H9 (cell line): ENCODE measurements around the gene ZNF784. TPM values are rescaled to one million over a fixed set of nuclear protein-coding genes. Genes with fewer than 3 reads are reported as not detected.

ENCODE experiments used
- DNase-seq: peaks from one replicate; pipeline ENCODE4 v3.0.0-alpha.2; 2017
- H2AFZ ChIP-seq: one replicate; pipeline ENCODE4 v1.6.1; 2013; ENCODE audit warnings: mild to moderate bottlenecking, low read length, control low read depth, moderate library complexity
- H2AK5ac ChIP-seq: 2 replicates; pipeline ENCODE4 v1.6.1; 2013; ENCODE audit warnings: low read length, control low read depth, mixed read lengths; ENCODE audit not compliant: insufficient read length
- H2BK120ac ChIP-seq: one replicate; pipeline ENCODE4 v1.6.1; 2013; ENCODE audit warnings: low read depth, mild to moderate bottlenecking, low read length, control low read depth, inconsistent platforms; ENCODE audit not compliant: poor library complexity, severe bottlenecking
- H2BK12ac ChIP-seq: 2 replicates; pipeline ENCODE4 v1.6.1; 2013; ENCODE audit warnings: low read length, control low read depth, mixed read lengths, low read depth; ENCODE audit not compliant: insufficient read length
- H2BK15ac ChIP-seq: 2 replicates; pipeline ENCODE4 v1.6.1; 2013; ENCODE audit warnings: low read depth, low read length, control low read depth
- H2BK20ac ChIP-seq: one replicate; pipeline ENCODE4 v1.6.1; 2013; ENCODE audit warnings: low read depth, mild to moderate bottlenecking, low read length, control low read depth, inconsistent platforms; ENCODE audit not compliant: poor library complexity, severe bottlenecking
- H2BK5ac ChIP-seq: 2 replicates; pipeline ENCODE4 v1.6.1; 2013; ENCODE audit warnings: low read length, control low read depth, mixed read lengths; ENCODE audit not compliant: insufficient read length
- H3K14ac ChIP-seq: 2 replicates; pipeline ENCODE4 v1.6.1; 2013; ENCODE audit warnings: low read length, control low read depth; ENCODE audit not compliant: insufficient read depth
- H3K18ac ChIP-seq: 2 replicates; pipeline ENCODE4 v1.6.1; 2013; ENCODE audit warnings: low read depth, mild to moderate bottlenecking, mixed read lengths, low read length, control low read depth; ENCODE audit not compliant: insufficient read length
- H3K23ac ChIP-seq: 2 replicates; pipeline ENCODE4 v1.6.1; 2013; ENCODE audit warnings: low read length, control low read depth, mixed read lengths, low read depth; ENCODE audit not compliant: insufficient read length
- H3K23me2 ChIP-seq: 2 replicates; pipeline ENCODE4 v1.6.1; 2013; ENCODE audit warnings: low read depth, mild to moderate bottlenecking, mixed read lengths, low read length, control low read depth; ENCODE audit not compliant: insufficient read length, poor library complexity, severe bottlenecking
- H3K27ac ChIP-seq: 2 replicates; pipeline ENCODE4 v1.5.1; 2013; ENCODE audit warnings: low read length, control low read depth, mixed read lengths, low read depth; ENCODE audit not compliant: insufficient read length
- H3K27me3 ChIP-seq: 2 replicates; pipeline ENCODE4 v1.6.1; 2013; ENCODE audit warnings: low read length, control low read depth, inconsistent platforms; ENCODE audit not compliant: insufficient read depth
- H3K4ac ChIP-seq: 2 replicates; pipeline ENCODE4 v1.6.1; 2013; ENCODE audit warnings: low read depth, mild to moderate bottlenecking, control low read depth, inconsistent platforms, low read length, moderate library complexity
- H3K4me1 ChIP-seq: 2 replicates; pipeline ENCODE4 v1.6.1; 2013; ENCODE audit warnings: low read length, control low read depth, inconsistent platforms; ENCODE audit not compliant: insufficient read depth
- H3K4me2 ChIP-seq: 2 replicates; pipeline ENCODE4 v1.6.1; 2013; ENCODE audit warnings: low read length, control low read depth, mixed read lengths; ENCODE audit not compliant: insufficient read length, insufficient read depth
- H3K56ac ChIP-seq: 2 replicates; pipeline ENCODE4 v1.6.1; 2013; ENCODE audit warnings: low read depth, mild to moderate bottlenecking, mixed read lengths, low read length, control low read depth; ENCODE audit not compliant: insufficient read length
- H3K79me1 ChIP-seq: 2 replicates; pipeline ENCODE4 v1.6.1; 2013; ENCODE audit warnings: low read depth, mild to moderate bottlenecking, moderate library complexity, low read length, control low read depth, inconsistent platforms; ENCODE audit not compliant: insufficient read depth, poor library complexity, severe bottlenecking
- H3K79me2 ChIP-seq: 2 replicates; pipeline ENCODE4 v1.6.1; 2013; ENCODE audit warnings: low read length, control low read depth, inconsistent platforms; ENCODE audit not compliant: insufficient read depth
- H3K9ac ChIP-seq: 2 replicates; pipeline ENCODE4 v1.6.1; 2013; ENCODE audit warnings: low read length, control low read depth, mixed read lengths; ENCODE audit not compliant: insufficient read length; ENCODE audit errors: extremely low read depth
- H3K9me3 ChIP-seq: one replicate; pipeline ENCODE4 v1.6.1; 2013; ENCODE audit warnings: low read depth, low read length, inconsistent platforms; ENCODE audit not compliant: control insufficient read depth
- H3T11ph ChIP-seq: one replicate; pipeline ENCODE4 v1.6.1; 2013; ENCODE audit warnings: mild to moderate bottlenecking, low read length, control low read depth, inconsistent platforms
- H4K20me1 ChIP-seq: one replicate; pipeline ENCODE4 v1.6.1; 2013; ENCODE audit not compliant: control insufficient read depth, insufficient read length, insufficient read depth
- H4K5ac ChIP-seq: 2 replicates; pipeline ENCODE4 v1.6.1; 2013; ENCODE audit warnings: low read depth, mild to moderate bottlenecking, mixed read lengths, low read length, control low read depth; ENCODE audit not compliant: insufficient read length
- H4K8ac ChIP-seq: replicated peaks from 2 replicates; pipeline ENCODE4 v1.6.1; 2013; ENCODE audit warnings: low read length, control low read depth, mixed read lengths, low read depth; ENCODE audit not compliant: insufficient read length
- H4K91ac ChIP-seq: 2 replicates; pipeline ENCODE4 v1.6.1; 2013; ENCODE audit warnings: low read depth, mild to moderate bottlenecking, moderate library complexity, mixed read lengths, low read length, control low read depth; ENCODE audit not compliant: insufficient read length
- H3K27ac Mint-ChIP-seq, 3 experiments: 2 replicates in 2 of 3; 3 replicates in 1 of 3; pipeline ENCODE4 v1.8.0; 2020 to 2021; ENCODE audit warnings: mixed read lengths in 3 of 3, mild to moderate bottlenecking in 1 of 3, moderate library complexity in 1 of 3
- H3K27me3 Mint-ChIP-seq: 2 replicates; pipeline ENCODE4 v1.8.0; 2021; ENCODE audit warnings: low read depth, mild to moderate bottlenecking, moderate library complexity, mixed read lengths
- H3K36me3 Mint-ChIP-seq, 3 experiments: 2 replicates in 2 of 3; 3 replicates in 1 of 3; pipeline ENCODE4 v1.8.0; 2020 to 2021; ENCODE audit warnings: low read depth in 3 of 3, mixed read lengths in 3 of 3; ENCODE audit not compliant: insufficient read depth in 1 of 3
- H3K4me1 Mint-ChIP-seq, 2 experiments: 2 replicates each; pipeline ENCODE4 v1.8.0; 2020; ENCODE audit warnings: mixed read lengths in 2 of 2
- H3K4me3 Mint-ChIP-seq, 2 experiments: 2 replicates in 1 of 2; 3 replicates in 1 of 2; pipeline ENCODE4 v1.8.0; 2020 to 2021; ENCODE audit warnings: mild to moderate bottlenecking in 2 of 2, mixed read lengths in 2 of 2, moderate library complexity in 1 of 2
- H3K9me3 Mint-ChIP-seq, 2 experiments: 2 replicates in 1 of 2; 3 replicates in 1 of 2; pipeline ENCODE4 v1.8.0; 2020; ENCODE audit warnings: mild to moderate bottlenecking in 2 of 2, mixed read lengths in 2 of 2, moderate library complexity in 1 of 2
- CTCF ChIP-seq: fragments of 200-600 bp; sonication (generic); conservative IDR thresholded peaks from 3 replicates; pipeline ENCODE4 v1.8.0; 2021; ENCODE audit warnings: antibody characterized with exemption, mild to moderate bottlenecking
- WGBS: extraction: QIAGEN DNeasy Blood & Tissue Kit; methylation state at CpG from one replicate; pipeline ENCODE4 v1.1.7; 2013; ENCODE audit warnings: missing lambda C conversion rate, low lambda C conversion rate, mixed read lengths; ENCODE audit not compliant: insufficient read length; ENCODE audit errors: extremely low coverage; 5-methylcytosine and 5-hydroxymethylcytosine counted together
- total RNA-seq: library from RNA; stranded (reverse); gene quantifications from 2 replicates; pipeline ENCODE4 v1.2.1, GENCODE V29; 2021

Gene ZNF784
- total RNA-seq, 1 experiment from 2014 or later = 10.7 TPM

GRCh38 chr19:55623130-55623529 lies 1.2 kb downstream of the ZNF784 start:
- H3K79me1 ChIP-seq = no peaks in the 10 kb centered on the region
- H3K27ac ChIP-seq = no peak overlapping the region
- H4K91ac ChIP-seq = no peak overlapping the region
- no peak overlapping the region for H3K9ac ChIP-seq
- peaks cover 12 to 25% (median 23%) of the 10 kb centered on the region in 3 experiments; a peak in 6 of 7 replicates for H3K36me3 Mint-ChIP-seq
- no peak overlapping the region for H3K4me2 ChIP-seq
- no peaks in the 10 kb centered on the region for H4K20me1 ChIP-seq
- no peak overlapping the region for H3K18ac ChIP-seq
- H3K27me3 ChIP-seq = no peaks in the 10 kb centered on the region
- H2BK20ac ChIP-seq = no peak overlapping the region
- no peak for DNase-seq
- no peak overlapping the region for H2BK12ac ChIP-seq
- no peak overlapping the region for H2BK5ac ChIP-seq
- no peak overlapping the region for H3T11ph ChIP-seq
- no peak overlapping the region for H3K4ac ChIP-seq
- no peak overlapping the region for H4K8ac ChIP-seq
- peaks cover 5% of the 10 kb centered on the region for H3K27me3 Mint-ChIP-seq
- no peak overlapping the region for H2BK120ac ChIP-seq
- no peak overlapping the region for H2BK15ac ChIP-seq
- H3K56ac ChIP-seq = no peak overlapping the region
- no peaks in the 10 kb centered on the region for H3K9me3 ChIP-seq
- no peak overlapping the region for H2AK5ac ChIP-seq
- no peaks in the 10 kb centered on the region for H3K23me2 ChIP-seq
- WGBS = no CpG with 5 or more reads among the region's 7 CpGs
- H3K4me3 Mint-ChIP-seq = peak overlapping the region in 1 of 2 experiments; percentile 89; a peak in 3 of 5 replicates
- no peak for TF ChIP-seq CTCF
- H3K9me3 Mint-ChIP-seq = no peaks in the 10 kb centered on the region; a peak in 1 of 5 replicates
- no peak overlapping the region for H3K23ac ChIP-seq
- no peak overlapping the region for H4K5ac ChIP-seq
- H3K4me1 Mint-ChIP-seq = peaks cover 8 to 14% of the 10 kb centered on the region in 2 experiments
- H3K4me1 ChIP-seq = no peaks in the 10 kb centered on the region
- no peak overlapping the region; a peak in 1 of 7 replicates for H3K27ac Mint-ChIP-seq
- no peak overlapping the region for H2AFZ ChIP-seq
- H3K79me2 ChIP-seq = no peaks in the 10 kb centered on the region
- H3K14ac ChIP-seq = no peak overlapping the region
